ENCODE data around the gene KCTD3. TPM values are rescaled to one million over a fixed set of nuclear protein-coding genes. Genes with fewer than 3 reads are reported as not detected.

KCTD3 gene
- total RNA-seq, 4 donors from 2014 or later, result 68.5 to 125 (median 100) TPM

GRCh38 chr1:215530401-215530984 is 36.6 kb upstream of the KCTD3 start:
- Histone ChIP-seq H3K27ac (no peak overlapping the region), H3K4me3 (no peak overlapping the region), H3K9me3 (no peaks in the 10 kb centered on the region), H3K4me1 (no peaks in the 10 kb centered on the region), H3K27me3 (no peaks in the 10 kb centered on the region), H3K36me3 (no peaks in the 10 kb centered on the region)
- TF ChIP-seq CTCF (IDR thresholded peaks at IDR 0.05) (no peak), POLR2A (IDR thresholded peaks at IDR 0.05) (no peak)
- DNase-seq, result no peak

GRCh38 chr1:215539803-215540570 is 27.1 kb upstream of the KCTD3 start:
- no peaks in the 10 kb centered on the region for H3K27me3 ChIP-seq
- no peaks in the 10 kb centered on the region for H3K36me3 ChIP-seq
- H3K9me3 ChIP-seq, result no peaks in the 10 kb centered on the region
- TF ChIP-seq CTCF (IDR thresholded peaks at IDR 0.05) (no peak), POLR2A (IDR thresholded peaks at IDR 0.05) (no peak)
- H3K4me3 ChIP-seq, result no peak overlapping the region
- H3K4me1 ChIP-seq, result peaks cover 0 to 7% (median 0%) of the 10 kb centered on the region in 4 donors
- H3K27ac ChIP-seq, result no peak overlapping the region
- no peak for DNase-seq

GRCh38 chr1:215542301-215542700 is 24.8 kb upstream of the KCTD3 start:
- no peak for DNase-seq
- H3K27me3 ChIP-seq, result no peaks in the 10 kb centered on the region
- TF ChIP-seq POLR2A (IDR thresholded peaks at IDR 0.05) (no peak), CTCF (IDR thresholded peaks at IDR 0.05) (no peak)
- H3K4me3 ChIP-seq, result no peak overlapping the region
- H3K36me3 ChIP-seq, result no peaks in the 10 kb centered on the region
- peaks cover 0 to 7% (median 0%) of the 10 kb centered on the region in 4 donors for H3K4me1 ChIP-seq
- no peak overlapping the region for H3K27ac ChIP-seq
- no peaks in the 10 kb centered on the region for H3K9me3 ChIP-seq

GRCh38 chr1:215543191-215543606 is 23.9 kb upstream of the KCTD3 start:
- TF ChIP-seq CTCF (IDR thresholded peaks at IDR 0.05) (no peak), POLR2A (IDR thresholded peaks at IDR 0.05) (no peak)
- Histone ChIP-seq H3K4me3 (no peak overlapping the region), H3K4me1 (peaks cover 0 to 7% (median 0%) of the 10 kb centered on the region in 4 donors), H3K9me3 (no peaks in the 10 kb centered on the region), H3K27me3 (no peaks in the 10 kb centered on the region), H3K36me3 (no peaks in the 10 kb centered on the region), H3K27ac (peak overlapping the region in 2 of 4 donors; percentile 32 to 66)
- peak in 1 of 3 donors; percentile 80 for DNase-seq

GRCh38 chr1:215543806-215544205 is 23.3 kb upstream of the KCTD3 start:
- DNase-seq, result no peak
- H3K9me3 ChIP-seq, result no peaks in the 10 kb centered on the region
- TF ChIP-seq POLR2A (IDR thresholded peaks at IDR 0.05), result no peak
- TF ChIP-seq CTCF (IDR thresholded peaks at IDR 0.05), result no peak
- no peaks in the 10 kb centered on the region for H3K36me3 ChIP-seq
- peaks cover 0 to 7% (median 0%) of the 10 kb centered on the region in 4 donors for H3K4me1 ChIP-seq
- peak overlapping the region in 1 of 4 donors; percentile 32 for H3K27ac ChIP-seq
- H3K27me3 ChIP-seq, result no peaks in the 10 kb centered on the region
- no peak overlapping the region for H3K4me3 ChIP-seq
